Endothelial cell (in vitro differentiated cells): ENCODE data around the gene ZBTB8A. TPM values are rescaled to one million over a fixed set of nuclear protein-coding genes. Genes with fewer than 3 reads are reported as not detected.

Experiments
- DNase-seq: peaks from one replicate; pipeline ENCODE4 v3.0.0; 2021; ENCODE audit warnings: low spot score
- H3K27ac Mint-ChIP-seq: one replicate; pipeline ENCODE4 v1.8.0; 2021; ENCODE audit warnings: mixed read lengths, inconsistent platforms; ENCODE audit not compliant: unreplicated experiment
- H3K27me3 Mint-ChIP-seq: one replicate; pipeline ENCODE4 v1.8.0; 2021; ENCODE audit warnings: mild to moderate bottlenecking, moderate library complexity, mixed read lengths, inconsistent platforms; ENCODE audit not compliant: unreplicated experiment
- H3K36me3 Mint-ChIP-seq: one replicate; pipeline ENCODE4 v1.8.0; 2021; ENCODE audit warnings: mild to moderate bottlenecking, low read depth, mixed read lengths, inconsistent platforms; ENCODE audit not compliant: unreplicated experiment
- H3K4me1 Mint-ChIP-seq: one replicate; pipeline ENCODE4 v1.8.0; 2021; ENCODE audit warnings: mild to moderate bottlenecking, mixed read lengths, inconsistent platforms; ENCODE audit not compliant: unreplicated experiment
- H3K4me3 Mint-ChIP-seq: one replicate; pipeline ENCODE4 v1.8.0; 2021; ENCODE audit warnings: mild to moderate bottlenecking, mixed read lengths, inconsistent platforms; ENCODE audit not compliant: unreplicated experiment
- H3K9me3 Mint-ChIP-seq: one replicate; pipeline ENCODE4 v1.8.0; 2021; ENCODE audit warnings: mixed read lengths, inconsistent platforms; ENCODE audit not compliant: unreplicated experiment
- total RNA-seq: library from RNA; stranded (reverse); fragmentation: NEBNext Ultra II Directional; extraction: Animal tissue kit (Norgen Biotek cat#: 25700); gene quantifications from one replicate; pipeline ENCODE4 v1.2.1, GENCODE V29; 2021; ENCODE audit not compliant: unreplicated experiment
- TF ChIP-seq, protein P1 (sequence below): fragments of 200-600 bp; sonication (generic); IDR thresholded peaks from one replicate; pipeline ENCODE4 v1.5.0; 2021; ENCODE audit warnings: antibody characterized with exemption; ENCODE audit not compliant: unreplicated experiment

Gene ZBTB8A
- total RNA-seq, 1 donor from 2014 or later: 17.4 TPM

DNA sequence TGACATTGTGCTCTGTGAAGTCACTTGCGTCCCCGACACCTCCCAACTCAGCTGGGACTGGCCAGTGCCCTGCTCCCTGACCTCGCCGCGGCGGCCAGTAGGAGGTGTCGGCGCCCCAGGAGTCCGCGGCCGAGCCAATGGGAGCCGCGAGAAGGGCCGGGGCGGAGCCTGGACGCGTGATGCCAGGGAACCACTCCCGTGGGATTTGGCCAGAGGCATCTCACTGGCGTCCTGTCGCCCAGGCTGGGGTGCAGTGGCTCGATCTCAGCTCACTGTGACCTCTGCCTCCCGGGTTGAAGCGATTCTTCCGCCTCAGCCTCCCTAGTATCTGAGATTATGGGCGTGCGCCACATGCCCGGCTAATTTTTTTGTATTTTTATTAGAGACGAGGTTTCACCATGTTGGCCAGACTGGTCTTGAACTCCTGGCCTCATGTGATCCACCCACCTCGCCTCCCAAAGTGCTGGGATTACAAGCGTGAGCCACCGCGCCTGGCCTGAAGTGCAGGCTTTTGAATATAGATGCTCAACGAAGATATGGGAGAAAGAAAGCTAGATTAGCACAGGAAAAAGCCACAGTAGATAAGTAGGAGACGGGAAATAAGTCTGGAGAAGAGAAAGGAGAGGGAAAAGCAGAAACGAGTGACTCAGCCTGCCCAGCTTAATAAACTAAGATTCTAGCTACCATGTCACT is 73.1 kb downstream of the ZBTB8A start:
- peak; percentile 90 for DNase-seq
- no peaks in the 10 kb centered on the region for H3K36me3 Mint-ChIP-seq
- peak overlapping the region; percentile 84 for H3K27ac Mint-ChIP-seq
- TF ChIP-seq, protein P1, sequence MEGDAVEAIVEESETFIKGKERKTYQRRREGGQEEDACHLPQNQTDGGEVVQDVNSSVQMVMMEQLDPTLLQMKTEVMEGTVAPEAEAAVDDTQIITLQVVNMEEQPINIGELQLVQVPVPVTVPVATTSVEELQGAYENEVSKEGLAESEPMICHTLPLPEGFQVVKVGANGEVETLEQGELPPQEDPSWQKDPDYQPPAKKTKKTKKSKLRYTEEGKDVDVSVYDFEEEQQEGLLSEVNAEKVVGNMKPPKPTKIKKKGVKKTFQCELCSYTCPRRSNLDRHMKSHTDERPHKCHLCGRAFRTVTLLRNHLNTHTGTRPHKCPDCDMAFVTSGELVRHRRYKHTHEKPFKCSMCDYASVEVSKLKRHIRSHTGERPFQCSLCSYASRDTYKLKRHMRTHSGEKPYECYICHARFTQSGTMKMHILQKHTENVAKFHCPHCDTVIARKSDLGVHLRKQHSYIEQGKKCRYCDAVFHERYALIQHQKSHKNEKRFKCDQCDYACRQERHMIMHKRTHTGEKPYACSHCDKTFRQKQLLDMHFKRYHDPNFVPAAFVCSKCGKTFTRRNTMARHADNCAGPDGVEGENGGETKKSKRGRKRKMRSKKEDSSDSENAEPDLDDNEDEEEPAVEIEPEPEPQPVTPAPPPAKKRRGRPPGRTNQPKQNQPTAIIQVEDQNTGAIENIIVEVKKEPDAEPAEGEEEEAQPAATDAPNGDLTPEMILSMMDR: no peak
- no peaks in the 10 kb centered on the region for H3K9me3 Mint-ChIP-seq
- peak overlapping the region; percentile 73 for H3K4me3 Mint-ChIP-seq
- peaks cover 4% of the 10 kb centered on the region for H3K27me3 Mint-ChIP-seq
- H3K4me1 Mint-ChIP-seq: peaks cover 5% of the 10 kb centered on the region

DNA sequence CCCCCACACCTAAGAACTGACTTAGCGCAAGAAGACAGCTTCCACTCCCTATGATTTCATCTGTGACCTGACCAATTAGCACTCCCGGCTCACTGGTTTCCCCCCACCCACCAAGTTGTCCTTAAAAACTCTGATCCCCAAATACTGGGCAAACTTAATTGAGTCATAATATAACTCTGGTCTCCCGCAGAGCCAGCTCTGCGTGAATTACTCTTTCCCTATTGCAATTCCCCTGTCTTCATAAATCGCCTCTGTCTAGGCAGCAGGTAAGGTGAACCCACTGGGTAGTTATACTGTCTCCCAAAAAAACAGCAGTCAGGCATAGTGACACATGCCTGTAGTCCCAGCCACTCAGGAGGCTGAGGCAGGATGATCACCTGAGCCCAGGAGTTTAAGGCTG is 74.2 kb downstream of the ZBTB8A start:
- Mint-ChIP-seq H3K27me3 (peaks cover 4% of the 10 kb centered on the region), H3K36me3 (no peaks in the 10 kb centered on the region), H3K9me3 (no peaks in the 10 kb centered on the region), H3K4me3 (no peak overlapping the region), H3K4me1 (peaks cover 5% of the 10 kb centered on the region), H3K27ac (no peak overlapping the region)
- no peak for DNase-seq
- TF ChIP-seq, protein P1: no peak

DNA sequence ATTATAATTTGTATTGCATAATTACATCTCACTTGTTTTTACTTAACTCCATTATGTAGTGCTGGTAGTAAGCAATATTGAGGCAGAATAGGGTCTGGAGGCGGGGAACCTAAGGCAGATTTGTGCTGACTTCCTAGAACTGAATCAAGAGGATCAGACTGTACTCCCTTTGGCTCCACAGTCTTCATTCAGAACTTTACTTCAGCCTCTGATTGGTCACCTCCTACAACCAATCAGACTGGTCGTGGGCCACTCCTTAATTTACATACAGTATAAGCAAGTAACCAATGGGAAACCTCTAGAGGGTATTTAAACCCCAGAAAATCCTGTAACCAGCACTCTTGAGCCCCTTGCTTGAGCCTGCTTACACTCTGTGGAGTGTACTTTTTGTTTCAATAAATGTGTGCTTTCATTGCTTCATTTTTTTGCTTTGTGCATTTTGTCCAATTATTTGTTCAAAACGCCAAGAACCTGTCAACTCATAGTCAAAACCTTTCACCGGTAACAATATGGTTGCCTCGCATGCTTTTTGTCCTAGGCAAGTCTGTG is 79.5 kb downstream of the ZBTB8A start:
- Mint-ChIP-seq H3K4me1 (no peaks in the 10 kb centered on the region), H3K27ac (no peak overlapping the region), H3K36me3 (peaks cover 4% of the 10 kb centered on the region), H3K9me3 (no peaks in the 10 kb centered on the region), H3K27me3 (no peaks in the 10 kb centered on the region), H3K4me3 (no peak overlapping the region)
- no peak for DNase-seq
- TF ChIP-seq, protein P1: no peak

DNA sequence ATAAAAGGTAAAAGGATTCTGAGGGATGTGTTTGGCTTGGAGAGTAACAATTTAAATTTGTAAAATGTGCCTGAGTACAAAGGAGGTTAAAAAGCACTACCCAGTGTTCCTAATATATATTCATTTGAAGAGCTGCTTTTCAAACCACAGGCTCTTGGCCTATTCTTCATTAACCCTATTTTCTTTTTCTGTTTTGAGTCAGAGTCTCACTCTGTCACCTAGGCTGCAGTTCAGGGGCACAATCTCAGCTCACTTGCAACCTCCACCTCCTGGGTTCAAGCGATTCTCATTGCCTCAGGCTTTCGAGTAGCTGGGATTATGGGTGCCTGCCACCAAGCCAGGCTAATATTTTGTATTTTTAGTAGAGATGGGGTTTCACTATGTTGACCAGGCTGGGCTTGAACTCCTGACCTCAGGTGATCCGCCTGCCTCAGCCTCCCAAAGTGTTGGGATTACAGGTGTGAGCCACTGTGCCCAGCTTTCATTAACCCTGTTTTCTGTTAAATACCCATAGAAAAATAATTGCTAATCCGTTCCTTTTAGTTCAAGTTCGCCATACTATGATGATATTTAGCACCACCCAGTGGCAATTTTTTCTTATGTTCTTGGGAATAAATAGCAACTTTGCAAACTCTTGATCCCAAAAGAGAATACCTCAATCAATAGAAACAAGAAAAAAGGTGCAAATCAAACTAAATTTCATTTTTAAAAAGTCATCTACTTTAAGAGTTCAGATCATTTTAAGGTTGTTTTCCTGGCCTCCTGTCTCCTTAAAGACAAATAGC is 80.7 kb downstream of the ZBTB8A start:
- Mint-ChIP-seq H3K4me3 (no peak overlapping the region), H3K27ac (no peak overlapping the region), H3K4me1 (no peaks in the 10 kb centered on the region), H3K27me3 (no peaks in the 10 kb centered on the region), H3K36me3 (peaks cover 4% of the 10 kb centered on the region), H3K9me3 (no peaks in the 10 kb centered on the region)
- DNase-seq: no peak
- TF ChIP-seq, protein P1: no peak

DNA sequence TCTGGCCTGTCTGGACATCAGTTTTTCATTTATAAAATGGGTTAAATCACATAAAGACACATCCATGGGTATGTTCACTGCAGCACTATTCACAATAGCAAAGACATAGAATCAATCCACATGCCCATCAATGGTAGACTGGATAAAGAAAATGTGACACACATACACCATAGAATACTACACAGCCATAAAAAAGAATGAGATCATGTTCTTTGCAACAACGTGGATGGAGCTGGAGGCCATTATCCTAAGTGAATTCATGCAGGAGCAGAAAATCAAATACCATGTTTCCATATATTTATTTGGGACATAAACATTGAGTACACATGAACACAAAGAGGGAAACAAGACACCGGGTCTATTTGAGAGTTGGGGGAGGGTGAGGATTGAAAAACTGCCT is 83.0 kb downstream of the ZBTB8A start:
- Mint-ChIP-seq H3K4me1 (no peaks in the 10 kb centered on the region), H3K27ac (no peak overlapping the region), H3K4me3 (no peak overlapping the region), H3K9me3 (no peaks in the 10 kb centered on the region), H3K27me3 (no peaks in the 10 kb centered on the region), H3K36me3 (peaks cover 4% of the 10 kb centered on the region)
- no peak for DNase-seq
- TF ChIP-seq, protein P1: no peak
